ENCODE measurements around the gene THRB.

THRB gene

DNA sequence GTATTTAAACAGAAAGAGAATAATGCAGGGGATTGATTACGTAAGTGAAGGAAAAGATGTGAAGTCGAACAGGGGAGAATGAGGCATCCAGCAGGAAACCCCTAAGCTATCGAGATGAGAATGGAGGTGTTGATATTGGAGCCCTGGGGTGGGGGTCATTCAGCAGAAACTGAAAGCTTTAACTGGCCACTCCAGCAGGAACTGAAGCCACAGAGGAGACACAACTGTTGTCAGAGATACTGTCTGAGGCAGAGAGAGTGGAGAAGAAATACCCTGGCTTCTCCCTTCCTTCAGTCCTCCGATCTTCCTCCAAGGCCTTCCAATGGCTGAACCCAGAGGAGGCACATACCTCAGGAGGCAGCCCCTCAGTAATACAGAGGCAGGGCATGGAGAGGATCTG is 152.4 kb downstream of the THRB start:
- DNase-seq, result no peak

DNA sequence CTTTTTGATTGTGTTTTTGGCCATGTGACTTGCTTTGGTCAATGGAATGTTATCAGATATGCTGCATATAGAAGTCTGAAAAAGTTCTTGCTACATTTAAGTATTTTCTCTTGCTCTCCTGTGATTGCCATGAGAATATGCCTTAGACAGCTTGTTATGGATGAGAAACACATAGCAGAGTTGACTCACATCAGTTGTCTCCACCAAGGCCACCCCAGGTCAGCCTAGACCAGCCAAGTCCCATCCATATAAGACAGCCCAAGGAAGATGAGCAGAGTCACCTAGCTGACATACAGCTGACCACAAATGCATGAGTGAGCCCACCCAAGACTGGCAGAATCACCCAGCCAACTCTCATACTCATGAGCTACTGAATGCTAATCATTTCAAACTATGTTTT is 153.0 kb downstream of the THRB start:
- no peak for DNase-seq

DNA sequence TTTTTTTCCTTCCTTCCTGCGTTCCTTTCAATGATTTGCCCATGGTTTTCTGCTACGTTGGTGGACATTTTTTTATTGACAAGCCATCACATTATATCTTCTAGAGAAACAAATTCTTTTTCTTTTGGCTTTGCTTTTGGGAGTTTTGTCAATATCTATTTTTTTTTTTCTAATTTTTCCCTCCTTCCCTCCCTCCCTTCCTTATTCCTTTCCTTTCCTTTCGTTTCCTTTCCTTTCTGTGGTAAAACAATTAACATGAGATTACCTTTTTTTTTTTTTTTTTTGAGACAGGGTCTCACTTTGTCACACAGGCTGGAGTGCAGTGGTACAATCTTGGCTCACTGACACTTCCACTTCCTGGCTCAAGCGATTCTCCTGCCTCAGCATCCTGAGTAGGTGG is 153.7 kb downstream of the THRB start:
- DNase-seq, result no peak

GRCh38 chr3:24340161-24340560 is 154.5 kb downstream of the THRB start:
- no peak for DNase-seq

DNA sequence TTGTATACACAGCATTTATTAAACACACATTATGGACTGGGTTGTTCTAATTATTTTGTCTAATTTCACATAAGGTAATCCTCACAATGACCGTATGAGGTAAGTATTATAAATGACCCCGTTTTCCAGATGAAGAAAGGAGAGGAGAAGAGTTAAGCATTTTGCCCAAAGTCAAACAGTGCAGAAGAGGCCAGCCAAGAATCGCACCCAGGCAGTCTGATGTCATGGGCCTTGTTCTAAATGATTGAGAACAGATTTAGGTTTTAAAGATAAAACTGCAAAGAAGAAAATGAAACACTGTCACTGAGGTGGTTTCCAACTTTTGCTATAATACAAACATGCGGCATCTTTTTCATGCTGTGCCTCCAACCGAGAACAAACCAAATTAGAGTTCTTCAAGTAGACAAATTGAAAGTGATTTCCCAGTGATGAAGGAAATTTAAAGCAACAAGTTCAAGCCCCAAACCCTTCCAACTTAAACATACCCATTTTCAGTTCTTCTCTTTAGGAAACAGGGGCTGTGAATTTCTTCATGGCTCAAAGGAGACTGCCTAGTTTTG is 155.3 kb downstream of the THRB start:
- no peak for DNase-seq

GRCh38 chr3:24338409-24339130 is 156.1 kb downstream of the THRB start:
- no peak for DNase-seq

DNA sequence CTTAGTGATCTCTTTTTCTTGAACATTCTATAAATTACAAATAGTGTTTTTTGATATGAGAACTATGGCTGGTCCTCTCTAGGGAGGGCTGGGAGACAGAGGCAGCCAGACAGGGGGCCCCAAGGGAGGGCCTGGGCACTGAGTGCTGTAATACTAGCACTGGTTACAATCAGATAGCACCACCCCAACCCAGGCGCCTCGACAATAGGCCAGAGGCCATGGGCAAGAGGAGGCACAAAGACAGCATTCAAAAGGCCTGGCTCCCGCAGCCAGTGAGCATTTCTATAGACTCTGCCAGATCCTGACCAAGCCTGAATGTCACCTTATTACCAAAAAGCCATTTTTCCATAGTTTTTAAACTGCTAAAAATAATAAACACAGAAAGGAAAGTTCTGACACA is 158.5 kb downstream of the THRB start:
- no peak for DNase-seq

DNA sequence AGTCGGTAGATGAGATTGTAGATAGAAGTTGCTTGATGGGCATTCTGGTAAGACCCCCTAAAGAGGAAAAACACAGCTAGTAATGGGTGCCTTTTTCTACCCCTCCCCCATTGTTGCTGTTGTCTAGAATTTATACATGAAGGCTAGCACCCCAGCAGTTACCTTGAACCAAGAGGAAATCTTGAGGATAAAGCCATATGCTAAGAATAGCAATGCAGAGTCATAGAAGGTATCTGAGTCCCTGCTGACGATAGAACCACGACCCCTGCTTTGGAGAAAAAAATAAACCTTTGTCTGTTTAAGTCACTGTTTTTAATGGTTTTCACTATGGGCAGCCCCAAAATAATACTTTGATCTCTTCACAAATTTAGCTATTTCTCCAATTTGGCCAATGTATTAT is 162.6 kb downstream of the THRB start:
- DNase-seq, result no peak

DNA sequence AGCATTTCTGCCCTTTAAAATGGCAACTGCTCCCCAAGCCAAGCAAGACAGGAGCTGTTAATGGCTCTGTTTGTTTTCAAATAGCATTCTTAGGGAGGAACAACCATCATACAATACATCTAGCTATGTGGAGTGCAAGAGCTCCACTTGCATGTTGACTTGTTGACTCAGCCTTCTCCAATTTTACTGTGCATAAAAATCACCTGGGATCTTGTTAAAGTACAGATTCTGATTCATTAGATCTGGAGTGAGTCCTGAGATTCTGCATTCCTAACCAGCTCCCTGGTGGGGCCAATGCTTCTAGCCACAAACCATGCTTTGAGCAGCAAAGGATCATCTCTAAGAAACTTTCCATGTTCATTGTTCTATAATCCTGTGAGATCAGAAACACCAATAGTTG is 171.4 kb downstream of the THRB start:
- no peak for DNase-seq

DNA sequence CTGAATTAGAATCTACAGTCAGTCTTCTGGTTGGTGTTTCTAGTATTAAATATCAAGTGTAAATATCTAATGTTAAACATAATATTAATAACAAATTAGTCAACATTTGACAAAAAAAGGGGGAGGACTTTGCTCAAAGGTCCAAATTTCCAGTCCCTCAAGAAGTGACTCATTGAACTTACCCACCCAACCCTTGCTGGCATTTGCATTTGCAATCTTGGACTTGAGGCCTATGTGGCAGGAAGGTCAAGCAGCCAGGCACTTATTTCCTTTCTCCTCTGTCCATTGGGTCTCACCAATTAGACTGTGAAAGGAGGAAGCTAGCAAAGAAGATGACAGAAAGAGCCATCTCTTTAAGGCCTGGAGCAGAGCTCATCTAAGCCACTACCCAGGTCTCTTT is 174.0 kb downstream of the THRB start:
- DNase-seq, result no peak

GRCh38 chr3:24318677-24319287 is 175.9 kb downstream of the THRB start:
- DNase-seq, result no peak

DNA sequence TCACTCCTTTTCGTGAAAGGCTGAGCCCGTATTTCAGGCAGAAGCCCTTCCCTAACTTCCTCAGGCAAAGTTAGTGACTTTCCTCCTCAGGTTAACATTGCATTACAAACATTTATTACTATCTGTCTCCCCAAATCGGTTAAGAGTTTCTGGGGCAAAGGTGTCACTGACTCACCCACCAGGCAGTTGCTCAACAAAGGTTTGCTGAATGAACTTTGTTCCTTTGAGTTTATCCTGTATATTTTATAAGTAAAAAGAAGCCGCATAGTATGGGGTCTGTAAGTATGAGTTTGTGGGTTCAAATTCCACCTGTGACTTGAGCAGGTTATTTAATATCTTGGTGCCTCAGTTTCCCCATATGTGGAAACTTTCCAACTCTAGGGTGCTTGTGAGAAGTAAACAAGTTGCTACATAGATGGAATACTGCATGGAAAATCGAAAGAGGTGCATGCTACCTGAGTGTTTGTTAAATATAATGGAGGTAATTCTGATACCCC is 177.7 kb downstream of the THRB start:
- DNase-seq, result no peak

GRCh38 chr3:24315971-24316370 is 178.7 kb downstream of the THRB start:
- no peak for DNase-seq

- DNase-seq, result no peak
These were observed 179.3 kb downstream of the THRB start for GRCh38 chr3:24315356-24315755.

- DNase-seq, result no peak
These were observed 182.8 kb downstream of the THRB start for GRCh38 chr3:24311881-24312280.

GRCh38 chr3:24310887-24311286 is 183.8 kb downstream of the THRB start:
- no peak for DNase-seq

DNA sequence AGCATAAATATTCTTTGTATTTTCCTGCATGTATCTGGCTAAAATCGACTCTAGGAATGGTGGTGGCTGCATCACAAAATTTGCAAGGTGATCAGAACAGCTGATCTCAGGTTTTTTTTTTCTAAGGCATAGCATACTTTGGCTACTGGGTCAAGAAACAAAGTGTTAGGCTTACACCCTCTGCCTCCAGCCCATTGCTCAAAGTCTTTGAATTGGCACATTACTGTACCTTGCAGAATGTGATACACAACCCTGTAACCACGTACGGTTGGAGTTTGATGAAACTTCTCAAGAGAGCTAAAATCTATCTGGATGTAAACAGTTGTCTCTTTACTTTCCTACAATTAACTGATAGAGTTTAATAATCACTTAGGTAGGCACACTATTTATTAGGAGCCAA is 188.1 kb downstream of the THRB start:
- no peak for DNase-seq

- no peak for DNase-seq
These were observed 188.7 kb downstream of the THRB start for GRCh38 chr3:24305795-24306467.

DNA sequence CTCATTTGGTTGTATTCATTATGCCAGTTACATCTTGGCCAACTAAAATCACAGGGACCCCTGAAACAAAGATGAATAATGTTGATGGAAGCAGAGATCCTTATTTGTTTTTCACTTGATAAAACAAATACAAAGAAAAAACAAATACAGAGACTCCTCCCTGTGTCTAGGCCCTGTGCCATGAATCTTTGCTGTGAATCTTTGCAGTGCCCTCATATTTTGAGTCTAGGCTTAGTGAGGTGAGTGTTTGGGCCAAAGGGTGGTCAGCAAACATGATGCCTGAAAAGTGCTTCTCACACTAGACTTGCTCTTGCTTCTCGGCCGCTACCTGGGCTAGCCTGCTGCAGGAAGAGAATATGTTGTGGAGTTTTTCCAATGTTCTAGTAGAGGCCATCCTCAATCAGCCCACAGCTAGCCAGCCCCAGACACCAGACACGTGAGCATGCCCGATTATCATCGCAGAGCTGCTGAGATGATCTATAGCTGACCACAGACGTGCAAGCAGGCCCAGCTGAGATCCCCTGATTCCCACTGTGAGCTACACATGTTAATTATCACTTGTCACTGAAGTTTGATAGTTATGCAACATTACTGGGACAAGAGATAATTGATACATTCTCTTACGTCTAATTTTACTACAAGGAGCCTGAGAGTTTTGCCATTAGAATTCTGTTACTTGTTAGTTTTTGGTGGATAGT is 191.4 kb downstream of the THRB start:
- no peak for DNase-seq

DNA sequence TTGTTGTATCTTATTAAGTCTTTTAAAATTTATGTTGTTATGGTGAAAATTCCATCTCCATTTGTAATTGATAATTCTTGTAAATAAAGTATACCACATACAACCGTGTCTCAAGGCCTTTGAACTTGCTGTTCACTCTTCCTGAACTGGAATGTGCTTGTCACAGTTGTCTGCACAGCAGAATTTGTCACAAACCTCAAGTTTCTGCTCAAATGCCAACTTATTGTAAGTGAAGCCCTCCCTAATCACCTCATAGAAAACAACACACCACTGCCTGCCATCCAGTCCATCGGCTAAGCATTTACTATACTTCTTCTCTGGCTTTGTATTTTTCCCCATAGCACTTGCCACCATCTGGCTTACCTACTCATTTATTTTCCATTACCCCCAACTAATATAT is 192.3 kb downstream of the THRB start:
- no peak for DNase-seq

GRCh38 chr3:24300949-24301348 is 193.7 kb downstream of the THRB start:
- no peak for DNase-seq

- DNase-seq, result no peak
These were observed 194.6 kb downstream of the THRB start for GRCh38 chr3:24299806-24300626.

All from activated CD4-positive, CD25-positive, alpha-beta regulatory T cell treated with anti-CD3 and anti-CD28 coated beads, Interleukin-2, amount 50 U/mL, for 72 hours (primary cell).